ENCODE measurements around the gene DENND6A. TPM values are rescaled to one million over a fixed set of nuclear protein-coding genes. Genes with fewer than 3 reads are reported as not detected.

The DENND6A gene
- total and polyA plus RNA-seq, 2 of the 8 experiments (the other 6 are each of a cell fraction or from before 2014, with no cell fraction given): 7.8 to 14.8 TPM

DNA sequence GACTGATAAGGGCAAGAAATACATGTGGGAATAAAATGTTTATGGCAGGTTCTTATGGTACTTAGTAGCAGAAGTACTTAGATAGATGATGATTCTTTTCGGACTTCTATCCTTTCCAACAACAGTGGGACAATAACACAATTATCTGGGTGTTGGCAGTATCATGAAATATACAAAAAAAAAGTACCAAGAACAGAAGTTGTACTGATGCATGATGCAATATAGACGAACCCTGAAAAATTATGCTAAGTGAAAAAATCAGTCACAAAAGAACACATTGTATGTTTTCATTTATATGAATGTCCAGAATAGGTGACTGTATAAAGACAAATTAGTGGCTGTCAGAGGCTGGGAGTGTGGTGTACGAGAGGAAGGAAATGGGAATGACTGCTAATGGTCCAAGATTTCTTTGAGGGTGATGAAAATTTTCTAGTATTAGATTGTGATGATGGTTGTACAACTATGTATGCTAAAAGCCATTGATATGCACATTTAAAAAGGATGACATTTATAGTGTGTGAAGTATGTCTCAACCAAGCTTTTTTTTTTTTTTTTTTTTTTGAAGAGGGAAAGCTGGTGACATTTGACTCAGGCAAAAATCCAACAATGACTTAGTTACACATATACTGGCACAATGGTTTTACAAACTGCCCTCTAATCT is 116.8 kb downstream of the DENND6A start:
- Histone ChIP-seq H3K4me1 (replicated peaks in 1 of 4; ENCODE audit: control insufficient read depth in 3 of 4, insufficient read depth in 4 of 4, low read length in 3 of 4) (no peaks in the 10 kb centered on the region), H4K91ac (replicated peaks; ENCODE audit: insufficient read length, low read length) (no peak overlapping the region), H3K4me2 (ENCODE audit: insufficient read depth in 1 of 2, low read depth in 2 of 2, low read length in 2 of 2) (no peak overlapping the region), H4K8ac (ENCODE audit: extremely low read depth, insufficient read depth, low read length) (no peak overlapping the region), H3K23me2 (ENCODE audit: low read depth, low read length) (no peaks in the 10 kb centered on the region), H2AK5ac (ENCODE audit: low read depth, low read length) (no peak overlapping the region), H3K18ac (ENCODE audit: extremely low read depth, low read length) (no peak overlapping the region), H3K27ac (ENCODE audit: low read depth, low read length) (no peak overlapping the region), H2BK20ac (ENCODE audit: low read length) (no peak overlapping the region), H3K9ac (replicated peaks in 1 of 4; ENCODE audit: extremely low read depth in 1 of 4, low read depth in 3 of 4, low read length in 3 of 4) (no peak overlapping the region), H4K20me1 (replicated peaks in 1 of 2; ENCODE audit: control insufficient read depth in 1 of 2, insufficient read depth in 2 of 2, low read length in 2 of 2) (peaks cover 0 to 2% of the 10 kb centered on the region in 2 experiments), H3K9me3 (ENCODE audit: insufficient read depth in 2 of 2, low read depth in 1 of 2, low read length in 1 of 2) (no peaks in the 10 kb centered on the region), H2AFZ (ENCODE audit: low read length) (no peak overlapping the region), H3K79me2 (ENCODE audit: control insufficient read depth in 1 of 2, insufficient read depth in 2 of 2, low read length in 2 of 2) (peaks cover 0 to 11% of the 10 kb centered on the region in 2 experiments; a peak in 2 of 4 replicates), H2BK5ac (ENCODE audit: low read depth, low read length) (no peak overlapping the region), H3K4me3 (ENCODE audit: extremely low read depth in 1 of 4, insufficient read depth in 2 of 4, low read depth in 3 of 4, low read length in 4 of 4) (no peak overlapping the region), H2BK15ac (ENCODE audit: low read length) (no peak overlapping the region), H3K36me3 (ENCODE audit: control insufficient read depth in 2 of 4, insufficient read depth in 4 of 4, low read length in 3 of 4) (peaks cover 0 to 78% (median 29%) of the 10 kb centered on the region in 4 experiments; a peak in 7 of 8 replicates), H3K4ac (replicated peaks; ENCODE audit: insufficient read length, low read depth, low read length) (no peak overlapping the region), H4K5ac (ENCODE audit: insufficient read length, low read depth, low read length) (no peak overlapping the region), H3K79me1 (ENCODE audit: low read depth, low read length) (no peaks in the 10 kb centered on the region; the same call in 1 of the 2 replicates), H3K27me3 (replicated peaks in 1 of 4; ENCODE audit: control insufficient read depth in 3 of 4, extremely low read depth in 1 of 4, insufficient read depth in 3 of 4, low read length in 3 of 4) (no peaks in the 10 kb centered on the region), H2BK12ac (ENCODE audit: low read depth, low read length) (no peak overlapping the region), H3K56ac (replicated peaks; ENCODE audit: insufficient read length, low read depth, low read length) (no peak overlapping the region), H3K23ac (ENCODE audit: insufficient read length) (no peak overlapping the region), H2BK120ac (replicated peaks; ENCODE audit: low read depth, low read length) (no peak overlapping the region), H3K14ac (ENCODE audit: insufficient read length) (no peak overlapping the region)
- FAIRE-seq (no peak), DNase-seq (ENCODE audit: low read depth in 1 of 2, low spot score in 2 of 2) (no peak)
- WGBS, 2 experiments (ENCODE audit: extremely low coverage in 1 of 2, insufficient coverage in 1 of 2, insufficient read length in 1 of 2, insufficient replicate concordance in 2 of 2, low coverage in 1 of 2, low lambda C conversion rate in 2 of 2, missing lambda C conversion rate in 1 of 2): 93% methylated on average over 3 of the region's 3 CpGs; no CpG with 5 or more reads in 1 of the 2 experiments
- CTCF ChIA-PET (ENCODE audit: partially characterized antibody): no interaction called here
- TF ChIP-seq RNF2 (IDR thresholded peaks at IDR 0.05; ENCODE audit: borderline replicate concordance, low read depth, low read length, missing control alignments, poor library complexity, severe bottlenecking): no peak
- TF ChIP-seq TCF12 (IDR thresholded peaks at IDR 0.05; ENCODE audit: low read depth, low read length): no peak
- TF ChIP-seq HDAC6 (IDR thresholded peaks at IDR 0.05; ENCODE audit: low read depth, low read length): no peak
- TF ChIP-seq USF2 (IDR thresholded peaks at IDR 0.05; ENCODE audit: low read length): no peak
- TF ChIP-seq CBX8 (IDR thresholded peaks at IDR 0.05; ENCODE audit: borderline replicate concordance, low read depth, low read length): no peak
- POLR2A ChIA-PET (ENCODE audit: partially characterized antibody): no interaction called here
